Activated CD8-positive, alpha-beta memory T cell treated with anti-CD3 and anti-CD28 coated beads for 48 hours (primary cell): ENCODE data around the gene FBXO17.
A peak's percentile ranks its signal among the peaks of the same experiment; 100 is the strongest.
"Not testable (repeated sequence)": the region's sequence is repeated elsewhere in the genome, so short reads cannot be mapped to it uniquely, and the experiment has no call there.

Experiments used
- DNase-seq, 3 experiments: peaks; one replicate each; pipeline ENCODE4 v3.0.0-alpha.2; 2020; ENCODE audit warnings: low read depth in 2 of 3, low spot score in 2 of 3

FBXO17 gene

DNA sequence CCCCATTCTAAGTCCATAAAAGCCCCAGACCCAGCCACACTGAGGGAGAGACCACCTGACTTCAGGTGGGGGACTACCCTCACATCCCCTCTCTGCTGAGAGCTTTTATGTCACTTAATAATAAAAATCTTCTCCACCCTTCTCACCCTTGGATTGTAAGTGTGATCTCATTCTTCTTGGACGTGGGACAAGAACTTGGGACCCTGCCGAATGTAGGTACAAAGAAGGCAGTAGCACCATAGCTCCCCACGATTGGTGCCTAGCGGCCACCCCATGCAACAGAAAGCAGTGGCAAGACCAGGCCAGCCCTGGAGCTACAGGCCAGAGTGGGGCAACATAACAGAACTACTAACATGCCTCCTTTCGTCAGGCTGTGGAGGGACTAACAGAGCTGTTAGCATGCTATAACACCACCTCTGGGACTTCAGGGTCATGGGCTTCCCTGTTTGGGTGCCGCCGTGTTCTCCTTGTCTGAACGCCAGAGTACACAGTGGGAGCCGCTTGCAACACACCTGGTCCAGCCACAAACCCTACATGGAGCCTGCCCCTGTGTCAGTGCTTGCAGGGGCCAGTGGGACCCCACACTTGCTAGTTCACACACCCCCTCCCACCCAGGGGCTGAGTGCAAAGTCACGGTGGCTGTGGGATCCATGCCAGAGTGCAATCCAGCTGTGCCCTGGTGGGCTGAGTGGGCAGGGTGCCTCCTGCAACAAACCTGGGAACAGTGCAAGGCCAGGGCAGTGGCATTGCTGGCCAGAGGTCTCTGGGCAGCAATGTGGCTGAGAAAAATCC, 5.2 kb upstream of the FBXO17 start:
- no peak for DNase-seq

GRCh38 chr19:38979812-38980211, 4.3 kb upstream of the FBXO17 start:
- no peak for DNase-seq

DNA sequence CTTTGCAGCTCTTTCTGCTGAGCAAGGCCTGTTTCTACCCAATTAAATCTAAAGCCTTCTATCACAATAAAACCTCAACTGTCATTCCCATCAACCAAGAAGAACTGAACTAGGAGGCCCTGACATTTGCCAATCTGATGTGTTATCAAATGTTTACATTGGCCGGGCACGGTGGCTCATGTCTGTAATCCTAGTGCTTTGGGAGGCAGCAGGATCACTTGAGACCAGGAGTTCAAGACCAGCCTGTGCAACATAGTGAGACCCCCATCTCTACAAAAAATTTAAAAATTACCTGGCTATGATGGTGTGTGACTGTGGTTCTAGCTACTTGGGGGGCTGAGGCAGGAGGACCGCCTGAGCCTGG, 2.8 kb upstream of the FBXO17 start:
- DNase-seq = no peak

DNA sequence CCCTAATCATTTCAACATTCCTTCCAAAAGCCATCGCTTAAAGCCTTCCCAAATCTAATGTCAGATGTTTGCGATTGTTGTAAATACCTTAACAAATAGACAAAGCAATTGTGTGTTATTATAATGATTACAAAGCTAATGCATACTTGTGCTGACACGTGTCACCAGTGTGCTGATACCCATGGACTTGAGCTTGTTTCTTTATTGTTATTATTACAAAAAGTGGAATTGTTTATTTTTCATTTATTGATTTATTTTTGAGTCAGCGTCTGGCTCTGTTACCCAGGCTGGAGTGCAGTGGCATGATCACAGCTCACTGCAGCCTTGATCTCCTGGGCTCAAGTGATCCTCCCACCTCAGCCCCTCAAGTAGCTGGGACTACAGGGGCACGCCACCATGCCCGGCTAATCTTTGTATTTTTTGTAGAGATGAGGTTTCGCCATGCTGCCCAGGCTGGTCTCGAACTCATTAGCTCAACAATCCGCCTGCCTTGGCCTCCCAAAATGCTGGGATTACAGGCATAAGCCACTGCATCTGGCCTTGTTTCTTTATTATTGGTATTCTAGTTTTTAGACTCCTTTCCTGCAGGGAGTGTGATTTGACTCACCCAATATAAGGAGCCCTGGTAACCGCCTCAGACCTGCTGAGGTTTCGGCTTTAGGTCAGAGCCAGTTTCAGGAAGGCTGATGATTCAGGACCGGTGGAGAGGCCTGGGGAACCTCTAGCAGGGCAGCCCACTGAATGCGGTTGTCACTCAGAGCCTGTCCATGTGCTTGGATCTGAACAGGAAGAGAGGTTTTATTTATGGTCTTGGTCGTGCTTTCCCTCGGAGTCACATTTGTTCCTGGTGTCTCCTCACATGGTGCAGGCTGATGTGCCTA, 2.1 kb upstream of the FBXO17 start:
- DNase-seq = peak in 2 of 3 experiments; percentile 33 to 51

DNA sequence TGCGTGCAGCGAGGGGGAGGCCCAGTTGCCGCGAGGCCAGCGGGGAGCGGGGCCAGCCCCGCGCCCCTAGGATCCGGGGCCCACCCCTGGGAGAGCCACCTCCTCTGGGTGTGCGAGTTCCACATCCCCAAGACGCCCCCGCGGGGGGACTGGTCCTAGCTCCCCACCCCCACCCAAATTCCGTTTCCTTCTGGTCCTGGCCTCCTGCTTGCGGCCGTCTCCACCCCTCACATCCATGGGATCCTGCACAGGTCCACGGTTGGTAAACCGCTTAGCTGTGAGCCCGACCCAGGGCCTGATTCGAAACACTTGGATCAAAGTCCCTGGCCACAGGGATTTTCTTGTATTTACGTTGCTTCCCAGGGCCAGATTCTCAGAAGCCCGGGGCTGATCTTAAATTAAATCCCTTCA, 324 bp upstream of the FBXO17 start:
- DNase-seq = no peak

DNA sequence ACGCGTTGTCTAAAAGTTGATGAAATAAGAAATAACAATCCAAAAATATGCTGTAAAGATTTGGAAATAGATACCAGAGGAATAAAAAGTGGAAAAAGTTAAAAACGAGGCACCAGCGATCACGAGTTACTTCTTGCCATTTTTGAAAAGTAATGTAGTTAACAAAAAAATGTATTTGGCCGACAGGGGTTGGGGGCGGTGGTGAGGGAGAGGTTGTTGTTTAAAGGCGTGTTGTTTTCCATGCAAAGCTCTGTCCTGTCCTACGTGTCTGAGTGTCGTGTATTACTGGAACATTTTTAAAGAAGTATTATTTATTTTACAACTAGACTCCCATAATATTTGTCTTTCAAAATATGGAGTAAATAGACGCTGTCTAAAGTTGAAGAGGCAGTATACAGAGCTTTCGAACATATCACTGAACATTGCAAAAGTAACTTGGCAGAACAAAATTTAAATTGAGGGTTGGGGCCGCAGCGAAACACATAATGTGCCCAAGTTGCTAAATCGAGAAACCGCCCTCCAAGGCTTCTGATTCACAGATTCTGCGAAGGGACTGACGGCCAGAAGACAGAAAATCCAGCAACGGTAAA, 823 bp downstream of the FBXO17 start:
- no peak for DNase-seq

DNA sequence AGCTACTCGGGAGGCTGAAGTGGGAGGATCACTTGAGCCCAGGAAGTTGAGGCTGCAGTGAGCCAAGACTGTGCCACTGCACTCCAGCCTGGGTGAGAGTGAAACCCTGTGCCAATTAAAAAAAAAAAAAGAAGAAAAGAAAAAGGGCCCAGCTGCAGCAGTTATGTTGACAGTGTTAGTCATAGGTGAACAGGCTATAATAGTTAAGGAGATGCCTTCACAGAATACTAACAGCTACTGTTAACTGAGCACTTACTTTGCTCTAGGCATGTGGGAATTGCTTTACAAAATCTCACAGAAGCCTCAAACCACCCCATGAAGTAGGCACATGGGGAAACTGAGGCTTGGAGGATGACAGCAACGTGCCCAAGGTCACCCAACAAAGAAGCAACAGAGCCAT, 3.9 kb downstream of the FBXO17 start:
- no peak for DNase-seq

DNA sequence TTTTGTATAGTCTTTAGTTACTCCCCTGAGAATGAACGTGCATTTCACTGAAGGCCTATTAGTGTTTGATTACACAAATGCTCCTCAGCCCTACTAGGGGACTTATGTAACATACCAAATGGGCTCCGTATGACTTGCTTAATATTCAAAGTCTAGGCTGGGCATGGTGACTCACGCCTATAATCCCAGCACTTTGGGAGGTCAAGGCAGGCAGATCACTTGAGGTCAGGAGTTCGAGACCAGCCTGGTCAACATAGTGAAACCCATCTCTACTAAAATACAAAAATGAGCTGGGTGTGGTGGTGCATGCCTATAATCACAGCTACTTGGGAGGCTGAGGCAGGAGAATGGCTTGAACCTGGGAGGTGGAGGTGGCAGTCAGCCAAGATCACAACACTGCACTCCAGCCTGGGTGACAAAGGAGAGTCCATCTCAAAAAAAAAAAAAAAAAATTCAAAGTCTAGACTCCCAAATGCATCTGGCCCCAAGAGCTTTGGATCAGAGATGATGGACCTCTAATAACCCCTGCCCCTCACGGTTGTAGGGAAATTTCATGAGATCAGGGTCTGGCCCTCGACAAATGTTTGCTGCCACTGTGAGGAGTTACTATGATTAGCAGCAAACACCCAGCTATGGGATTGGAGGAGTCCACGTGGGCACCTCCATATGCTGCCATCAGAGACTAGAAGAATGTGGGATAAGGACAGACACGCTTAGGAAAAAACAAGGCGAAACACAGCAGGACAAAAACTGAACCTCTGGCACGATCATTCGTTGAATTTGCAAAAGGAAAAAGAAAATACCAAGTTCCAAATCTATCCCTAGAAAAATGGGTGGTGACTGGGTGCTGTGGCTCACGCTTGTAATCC, 4.6 kb downstream of the FBXO17 start:
- DNase-seq = no peak

- not testable (repeated sequence) for DNase-seq
These were observed 9.4 kb downstream of the FBXO17 start for GRCh38 chr19:38966149-38966548.

GRCh38 chr19:38964738-38965137, 10.8 kb downstream of the FBXO17 start:
- DNase-seq = no peak

GRCh38 chr19:38959618-38960017, 15.9 kb downstream of the FBXO17 start:
- DNase-seq = no peak

GRCh38 chr19:38958301-38958700, 17.2 kb downstream of the FBXO17 start:
- no peak for DNase-seq

DNA sequence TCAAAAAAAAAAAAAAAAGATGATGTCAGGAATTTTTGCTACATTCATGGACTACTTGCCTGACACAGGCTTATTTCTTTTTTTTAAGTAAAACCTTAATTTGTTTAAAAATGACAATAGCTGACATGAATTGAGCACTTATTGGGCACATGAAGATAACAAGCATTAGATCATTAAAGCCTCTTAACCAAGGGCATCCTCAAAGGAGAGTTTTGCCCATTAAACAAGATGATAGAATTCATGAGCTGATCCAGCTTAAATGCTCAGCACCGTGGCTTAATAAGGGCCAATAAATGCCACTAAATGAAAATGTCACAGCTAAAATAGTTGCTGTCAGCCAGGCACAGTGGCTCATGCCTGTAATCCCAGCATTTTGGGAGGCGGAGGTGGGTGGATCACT, 19.3 kb downstream of the FBXO17 start:
- no peak for DNase-seq

GRCh38 chr19:38953677-38954076, 21.9 kb downstream of the FBXO17 start:
- no peak for DNase-seq

- DNase-seq = no peak
These were observed 23.0 kb downstream of the FBXO17 start for GRCh38 chr19:38952395-38953165.

- DNase-seq = no peak
These were observed 24.4 kb downstream of the FBXO17 start for GRCh38 chr19:38951187-38951586.

GRCh38 chr19:38949580-38950367, 25.8 kb downstream of the FBXO17 start:
- DNase-seq = peak; percentile 47 to 67 (median 58)

DNA sequence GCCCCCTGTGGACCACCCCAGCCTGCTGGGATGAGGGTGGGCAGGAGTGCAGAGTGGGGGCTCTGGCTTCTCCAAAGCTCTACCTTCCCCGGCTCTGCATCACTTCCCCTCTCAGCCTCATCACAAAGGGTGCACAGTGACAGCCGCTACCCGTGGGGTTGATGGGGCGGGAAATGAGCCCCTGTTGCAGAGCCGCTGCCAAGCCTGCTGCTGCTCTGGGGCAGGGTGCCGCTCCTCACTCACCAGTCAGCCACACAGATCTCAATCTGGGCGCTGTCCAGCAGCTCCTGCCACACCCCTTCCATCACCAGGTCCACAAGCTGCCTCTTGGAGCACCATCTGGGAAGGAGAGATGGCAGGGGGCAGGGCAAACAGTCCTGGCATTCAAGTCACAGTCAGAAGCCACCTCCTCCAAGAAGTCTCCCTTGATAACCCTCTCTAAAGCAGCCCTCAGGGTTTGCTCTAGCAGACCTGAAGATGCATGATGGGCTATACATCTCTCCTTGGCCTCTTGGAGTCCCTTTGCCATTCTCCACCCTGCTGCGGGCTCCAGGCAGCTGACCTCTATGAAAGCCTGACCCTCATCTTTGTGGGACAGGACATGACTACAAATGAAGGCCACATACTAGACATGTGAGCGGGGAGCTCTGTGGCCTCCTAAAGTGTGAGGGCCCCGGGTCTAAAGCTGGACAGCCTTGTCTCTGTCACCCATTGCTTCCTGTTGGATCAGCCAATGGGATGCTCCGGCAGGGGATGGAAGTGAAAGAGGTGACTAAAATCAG, 29.1 kb downstream of the FBXO17 start:
- DNase-seq = no peak
